AG04449 (cell line): ENCODE results near the gene CPA4.
A peak's percentile ranks its signal among the peaks of the same experiment; 100 is the strongest.

Experiments used
- CTCF ChIA-PET: fragments of 350-600 bp; formaldehyde crosslinking; extraction: SDS; loops from one replicate; lab custom pipeline; 2021; ENCODE audit warnings: antibody characterized with exemption; lab: Yijun Ruan, JAX
- POLR2A ChIA-PET: fragments of 400-600, 350-600 bp; formaldehyde crosslinking; extraction: SDS; loops from one replicate; lab custom pipeline; 2020; ENCODE audit warnings: antibody characterized with exemption, inconsistent platforms; lab: Yijun Ruan, JAX
- DNase-seq: peaks from one replicate; pipeline ENCODE4 v3.0.0-alpha.2; 2010; ENCODE audit warnings: low read depth, low spot score
- H3K4me3 ChIP-seq: 2 replicates; pipeline ENCODE4 v1.5.1; 2011; ENCODE audit warnings: low read depth, mild to moderate bottlenecking, control low read depth, low read length
- TF ChIP-seq, protein P1 (sequence below): IDR thresholded peaks from one replicate; pipeline ENCODE4 v1.5.1; 2011; ENCODE audit warnings: mild to moderate bottlenecking, moderate library complexity, low read length, control low read depth, inconsistent platforms; ENCODE audit not compliant: insufficient read depth; ENCODE audit errors: missing control alignments

CPA4 gene

DNA sequence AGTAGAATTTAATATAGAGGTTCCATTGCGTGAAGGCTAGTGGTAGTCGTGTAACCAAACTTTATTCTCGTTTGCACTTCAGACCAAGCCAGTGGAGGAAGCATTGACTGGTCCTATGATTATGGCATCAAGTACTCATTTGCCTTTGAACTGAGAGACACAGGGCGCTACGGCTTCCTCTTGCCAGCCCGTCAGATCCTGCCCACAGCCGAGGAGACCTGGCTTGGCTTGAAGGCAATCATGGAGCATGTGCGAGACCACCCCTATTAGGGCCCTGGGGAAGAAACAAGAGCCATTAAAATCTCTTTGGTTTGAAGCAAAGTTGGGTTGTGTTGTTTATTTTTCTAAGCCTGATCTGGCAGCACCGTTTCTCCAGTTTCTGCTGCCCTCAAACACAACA lies 3.5 kb upstream of the CPA4 start:
- ChIA-PET POLR2A (no interaction called here), CTCF (no interaction called here)
- H3K4me3 ChIP-seq: no peak overlapping the region
- no peak for DNase-seq
- TF ChIP-seq, protein P1, sequence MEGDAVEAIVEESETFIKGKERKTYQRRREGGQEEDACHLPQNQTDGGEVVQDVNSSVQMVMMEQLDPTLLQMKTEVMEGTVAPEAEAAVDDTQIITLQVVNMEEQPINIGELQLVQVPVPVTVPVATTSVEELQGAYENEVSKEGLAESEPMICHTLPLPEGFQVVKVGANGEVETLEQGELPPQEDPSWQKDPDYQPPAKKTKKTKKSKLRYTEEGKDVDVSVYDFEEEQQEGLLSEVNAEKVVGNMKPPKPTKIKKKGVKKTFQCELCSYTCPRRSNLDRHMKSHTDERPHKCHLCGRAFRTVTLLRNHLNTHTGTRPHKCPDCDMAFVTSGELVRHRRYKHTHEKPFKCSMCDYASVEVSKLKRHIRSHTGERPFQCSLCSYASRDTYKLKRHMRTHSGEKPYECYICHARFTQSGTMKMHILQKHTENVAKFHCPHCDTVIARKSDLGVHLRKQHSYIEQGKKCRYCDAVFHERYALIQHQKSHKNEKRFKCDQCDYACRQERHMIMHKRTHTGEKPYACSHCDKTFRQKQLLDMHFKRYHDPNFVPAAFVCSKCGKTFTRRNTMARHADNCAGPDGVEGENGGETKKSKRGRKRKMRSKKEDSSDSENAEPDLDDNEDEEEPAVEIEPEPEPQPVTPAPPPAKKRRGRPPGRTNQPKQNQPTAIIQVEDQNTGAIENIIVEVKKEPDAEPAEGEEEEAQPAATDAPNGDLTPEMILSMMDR: no peak

DNA sequence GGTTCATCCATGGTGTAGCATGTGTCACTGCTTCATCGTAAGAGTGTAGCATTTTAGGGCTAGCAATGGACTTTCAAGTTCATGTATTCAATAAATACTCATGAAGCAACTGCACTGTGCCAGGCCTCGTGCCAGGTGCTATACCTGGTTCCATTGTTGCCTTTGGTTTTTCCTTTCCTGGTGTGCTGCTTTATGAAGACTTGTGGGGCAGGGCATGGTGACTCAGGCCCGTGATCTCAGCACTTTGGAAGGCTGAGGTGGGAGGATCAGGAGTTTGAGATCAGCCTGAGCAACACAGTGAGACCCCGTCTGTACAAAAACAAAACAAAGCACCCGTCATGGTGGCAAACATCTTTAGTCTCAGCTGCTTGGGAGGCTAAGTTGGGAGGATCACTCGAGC lies 2.2 kb upstream of the CPA4 start:
- H3K4me3 ChIP-seq: no peak overlapping the region
- TF ChIP-seq, protein P1: no peak
- ChIA-PET CTCF (interaction anchor here (0.6 to 6.8 kb wide), 2 partner anchors 12 to 328 kb away, joined by 3 to 47 read pairs; no protein-coding TSS in a partner anchor), POLR2A (no interaction called here)
- DNase-seq: no peak

DNA sequence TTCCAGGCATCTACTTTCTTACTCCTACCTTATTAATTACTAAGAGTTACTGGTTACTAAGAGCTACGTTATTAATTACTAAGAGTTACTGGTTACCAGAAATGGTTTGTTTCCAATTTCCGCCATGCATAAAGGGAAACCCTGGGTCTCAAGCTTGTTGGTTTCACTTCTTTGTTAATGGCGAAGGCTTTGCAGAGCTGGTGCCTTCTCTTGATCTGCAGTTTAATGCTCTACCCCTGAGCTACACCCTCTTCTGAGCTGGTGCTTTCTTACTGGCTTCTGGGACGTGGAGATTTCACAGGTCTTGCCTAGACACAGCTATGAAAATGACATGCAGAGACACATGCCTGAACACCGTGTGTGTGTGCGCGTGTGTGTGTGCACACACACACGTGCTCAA lies 560 bp downstream of the CPA4 start:
- H3K4me3 ChIP-seq: peak overlapping the region; percentile 46
- CTCF ChIA-PET: interaction anchor here (0.8 to 6.8 kb wide), 4 partner anchors 15 to 50 kb away, joined by 3 to 47 read pairs (median 4); no protein-coding TSS in a partner anchor

DNA sequence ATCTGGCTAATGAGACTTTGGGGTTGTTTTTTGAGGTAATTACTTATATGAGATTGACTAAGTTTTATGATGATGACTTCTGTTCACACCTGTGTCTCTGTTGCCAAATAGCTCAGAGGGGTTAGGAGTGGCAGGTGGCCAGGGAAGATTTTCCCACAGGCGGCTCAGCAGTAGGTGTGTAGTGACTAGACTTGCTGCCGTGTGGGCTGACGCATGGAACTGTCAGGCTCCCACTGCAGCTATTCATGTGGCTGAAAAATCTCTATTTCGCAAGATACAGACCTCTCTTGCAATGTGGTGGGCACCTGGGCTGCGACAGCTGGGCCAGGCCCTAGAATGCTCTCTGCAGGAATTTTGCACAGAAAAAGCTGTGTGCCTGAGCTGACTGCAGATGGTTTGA lies 1.4 kb downstream of the CPA4 start:
- peak overlapping the region; percentile 46 for H3K4me3 ChIP-seq
- TF ChIP-seq, protein P1: no peak
- POLR2A ChIA-PET: interaction anchor here (0.6 to 2.3 kb wide), 3 partner anchors 15 to 62 kb away, joined by 3 to 6 read pairs (median 3); no protein-coding TSS in a partner anchor
- no peak for DNase-seq
- CTCF ChIA-PET: interaction anchor here (0.6 to 6.8 kb wide), 3 partner anchors 16 to 459 kb away, joined by 3 to 47 read pairs (median 5); no protein-coding TSS in a partner anchor

More for the DNA sequence above, 560 bp downstream of the CPA4 start:
- TF ChIP-seq, protein P1: no peak
- DNase-seq: no peak
- POLR2A ChIA-PET: interaction anchor here (1.0 to 2.3 kb wide), 10 partner anchors 14 to 223 kb away, joined by 3 to 9 read pairs (median 6); partner anchors contain the start of gene KLHDC10

DNA sequence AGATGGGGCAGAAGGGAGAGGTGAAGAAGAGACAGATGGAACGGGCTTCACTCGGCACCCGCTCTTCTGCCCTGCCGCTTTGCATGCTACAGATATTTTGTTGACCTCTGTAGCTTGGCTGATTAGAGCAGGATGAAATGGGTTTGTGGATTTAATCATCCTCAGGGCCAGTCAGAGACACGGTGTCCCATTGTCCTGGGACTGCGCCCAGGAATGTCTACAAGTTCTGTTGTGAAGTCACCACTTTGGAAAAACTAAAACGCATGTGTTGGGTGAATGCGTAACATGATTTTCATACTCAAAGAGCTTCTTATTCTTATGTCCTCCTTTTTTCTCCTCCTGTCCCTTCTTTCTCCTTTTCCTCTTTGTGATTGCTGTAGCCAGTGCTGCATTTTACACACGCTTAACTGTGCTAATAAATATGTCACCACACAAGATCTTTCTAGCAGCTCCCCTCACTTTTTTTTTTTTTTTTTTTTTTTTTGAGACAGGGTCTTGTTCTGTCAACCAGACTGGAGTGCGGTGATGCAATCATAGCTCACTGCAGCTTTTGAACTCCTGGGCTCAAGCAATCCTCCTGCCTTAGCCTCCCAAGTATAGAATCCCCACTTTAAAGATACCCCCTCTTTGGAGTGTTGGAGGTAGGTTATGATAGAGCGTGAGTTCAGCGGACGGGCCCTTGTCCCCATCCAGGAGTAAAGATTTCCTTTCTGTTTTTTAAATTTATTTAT lies 3.4 kb downstream of the CPA4 start:
- no peak overlapping the region for H3K4me3 ChIP-seq
- TF ChIP-seq, protein P1: no peak
- no peak for DNase-seq
- ChIA-PET CTCF (interaction anchor here (1.5 to 6.8 kb wide), 3 partner anchors 18 to 226 kb away, joined by 3 to 47 read pairs (median 5); partner anchors contain the start of gene KLHDC10), POLR2A (no interaction called here)
